HK-2 (cell line): ENCODE measurements around the gene KLC4.

Experiments used
- DNase-seq: peaks from one replicate; pipeline ENCODE4 v3.0.0-alpha.2; 2018; ENCODE audit not compliant: unreplicated experiment

The KLC4 gene

DNA sequence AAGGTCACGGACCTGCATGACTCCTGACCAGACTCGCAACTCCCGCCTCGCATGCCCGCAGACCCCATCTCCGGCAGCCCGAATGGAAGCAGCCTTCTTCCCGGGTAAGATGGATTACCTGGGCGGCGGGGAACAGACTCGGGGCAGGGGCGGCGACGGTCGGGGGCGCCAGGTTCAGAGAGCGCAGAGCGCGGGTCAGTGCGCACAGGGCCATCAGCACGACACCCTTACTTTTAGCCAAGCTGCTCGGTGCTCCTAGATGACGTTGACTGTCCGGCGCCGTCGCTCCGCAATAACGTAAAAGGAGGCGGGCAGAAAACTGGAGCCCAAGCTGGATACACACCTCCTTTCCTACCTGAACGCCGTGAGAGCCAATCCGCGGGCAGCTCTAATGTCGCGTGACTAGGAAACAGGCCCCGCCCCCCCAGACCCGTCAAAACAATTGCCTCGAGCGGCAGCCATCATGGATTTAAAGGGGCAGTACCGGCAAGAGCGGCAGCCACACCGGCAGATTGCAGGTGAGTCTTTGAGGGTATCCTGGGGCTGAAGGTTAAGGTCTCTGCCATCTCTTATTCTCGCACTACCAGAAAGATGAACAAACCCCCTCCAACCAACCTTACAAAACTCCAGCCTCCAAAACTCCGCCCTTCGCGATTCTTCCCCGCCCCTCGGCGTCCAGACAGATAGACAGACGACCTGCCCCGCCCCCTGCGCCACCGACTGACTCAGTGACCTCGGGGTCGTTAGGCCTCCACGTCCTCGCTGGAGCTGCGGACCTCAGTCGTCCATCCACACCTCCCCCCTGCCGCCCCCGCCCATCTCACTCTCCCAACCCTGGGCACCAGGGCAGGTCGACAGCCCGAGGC is at the start of gene KLC4, which contains the start of gene MRPL2:
KLC4 (plus strand) TSS at position 464 of the 866 bp plus-strand sequence. CDS start 1,705 bp downstream, outside the sequence.
MRPL2 (minus strand) TSS at position 267 of the 866 bp plus-strand sequence; CDS start at position 214, 53 bp downstream.
- DNase-seq: peak; percentile 98

DNA sequence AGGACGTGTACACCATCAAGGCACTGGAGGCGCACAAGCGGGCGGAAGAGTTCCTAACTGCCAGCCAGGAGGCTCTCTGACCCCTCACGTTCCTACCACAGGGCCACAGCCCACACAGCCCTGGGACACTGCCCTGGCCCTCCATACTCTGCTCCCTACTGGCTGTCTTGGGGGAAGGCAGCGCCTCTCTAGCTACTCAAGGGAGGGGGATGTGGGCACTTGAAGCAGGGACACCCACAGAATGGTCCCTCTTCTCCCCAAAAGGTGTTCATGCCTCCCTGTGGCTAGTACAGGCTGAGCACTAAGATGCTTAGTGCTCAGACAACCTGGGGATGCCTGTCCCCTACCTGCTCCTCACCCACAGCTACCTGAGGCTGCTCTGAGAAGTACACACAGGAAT is 48.2 kb upstream of the KLC4 start:
- no peak for DNase-seq

DNA sequence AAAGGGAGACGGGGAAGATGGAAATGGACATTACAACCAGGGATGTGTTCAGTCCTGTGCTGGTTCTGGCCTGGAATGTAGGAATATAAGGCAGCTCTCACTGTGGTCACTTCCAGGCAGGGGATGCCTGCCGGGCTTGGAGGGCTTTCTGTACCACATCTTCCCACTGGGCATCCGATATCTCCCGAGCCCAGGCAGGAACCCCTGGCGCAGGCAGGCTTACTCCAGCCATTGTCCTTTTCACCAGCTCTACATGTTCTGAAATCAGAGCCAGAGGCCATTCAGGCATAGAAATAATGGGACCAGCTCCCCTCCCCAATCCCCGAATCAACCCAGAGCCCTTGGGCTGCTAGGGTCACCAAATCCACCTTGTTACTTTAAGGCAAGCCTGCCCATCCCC is 47.1 kb upstream of the KLC4 start:
- DNase-seq: no peak

DNA sequence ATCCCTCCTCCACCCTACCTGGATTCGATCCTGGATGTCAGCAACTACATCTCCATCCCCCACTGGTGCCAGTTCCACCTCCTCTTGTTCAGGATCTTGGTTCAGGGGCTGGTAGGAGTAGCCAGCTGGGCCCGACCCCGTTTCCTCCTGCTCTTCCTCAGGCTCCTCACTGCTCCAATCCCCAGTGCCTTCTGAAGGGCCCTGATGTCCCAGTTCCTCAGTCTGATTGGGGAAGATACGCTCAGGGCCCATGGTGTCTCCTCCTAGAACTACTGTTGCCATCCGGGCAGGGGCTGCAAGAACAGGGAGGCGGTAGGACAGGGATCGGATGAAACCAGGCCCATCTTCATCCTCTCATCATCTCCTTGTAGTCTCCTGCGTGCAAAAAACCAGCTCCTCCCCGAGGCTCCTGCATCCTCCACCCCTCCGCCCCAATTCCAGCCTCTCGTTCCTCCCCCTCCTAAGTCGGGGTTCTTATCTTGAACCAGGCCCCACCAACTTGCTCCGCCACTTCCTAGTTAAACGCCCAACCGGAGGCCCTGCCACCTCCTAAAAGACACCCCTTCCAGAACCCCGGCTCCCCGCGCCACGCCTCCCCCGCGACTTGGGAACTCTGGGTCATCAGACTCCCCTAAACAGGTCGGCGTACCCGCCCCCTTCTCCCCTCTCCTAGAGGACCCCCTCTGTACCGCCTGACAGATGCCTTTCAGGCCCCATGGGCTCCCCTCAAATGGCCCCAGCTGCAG is 46.2 kb upstream of the KLC4 start:
- peak; percentile 20 for DNase-seq

DNA sequence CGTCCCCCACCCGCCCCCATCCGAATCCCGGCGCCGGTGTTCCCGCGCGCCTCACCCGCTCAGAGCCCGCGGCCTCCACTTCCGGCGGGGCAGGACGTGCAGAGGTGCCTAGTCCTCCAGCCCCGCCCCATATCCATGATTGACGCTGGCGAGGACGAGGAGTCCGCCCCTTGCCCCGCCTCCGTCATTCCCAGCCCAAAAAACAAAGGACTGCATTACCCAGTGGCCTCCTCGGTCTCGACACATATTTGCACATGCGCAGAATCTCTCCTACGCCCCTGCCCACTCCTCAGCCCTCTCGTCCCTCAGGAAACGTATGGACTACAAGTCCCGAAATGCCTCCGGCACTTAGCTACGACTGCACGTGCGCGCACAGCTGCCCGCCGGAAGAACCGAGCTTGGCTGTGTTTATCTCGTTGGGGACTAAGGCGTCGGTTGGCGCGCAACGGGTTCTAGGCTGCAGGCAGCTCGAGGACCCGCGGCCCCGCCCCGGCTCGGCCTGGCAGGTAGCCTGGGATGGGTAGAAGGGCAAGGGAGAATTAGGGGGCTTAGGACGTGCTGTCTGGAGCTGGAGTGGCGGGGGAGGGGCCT is 45.5 kb upstream of the KLC4 start, which contains the start of the genes KLHDC3 and MEA1:
KLHDC3 (plus strand) TSS at position 407 of the 591 bp plus-strand sequence. CDS start 2,944 bp downstream, outside the sequence.
MEA1 (minus strand) TSS at position 104 of the 591 bp plus-strand sequence. CDS start 133 bp downstream, outside the sequence.
- DNase-seq: peak; percentile 99

DNA sequence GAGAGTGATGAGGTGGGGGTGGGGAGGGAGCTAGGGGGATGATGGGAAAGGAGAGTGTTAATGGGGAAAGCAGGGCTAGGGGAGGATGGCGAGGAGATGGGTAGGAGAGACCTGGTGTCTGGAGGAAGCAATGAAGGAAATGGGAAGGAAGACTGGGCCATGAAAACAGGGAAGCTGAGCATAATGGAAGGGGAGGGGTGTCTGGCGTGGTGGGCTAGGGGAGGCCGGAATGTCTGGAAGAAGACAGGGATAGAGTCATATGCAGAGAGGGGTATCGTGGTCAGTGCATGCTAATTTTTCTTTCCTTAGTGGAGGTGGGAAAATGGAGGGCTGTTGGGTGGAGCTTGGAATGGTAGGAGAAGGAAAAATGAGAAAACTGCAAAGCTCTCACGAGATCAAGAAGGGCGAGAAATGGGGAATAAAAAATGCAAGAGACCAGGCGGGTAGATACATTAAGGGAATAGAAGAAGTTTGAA is 45.0 kb upstream of the KLC4 start:
- DNase-seq: no peak

DNA sequence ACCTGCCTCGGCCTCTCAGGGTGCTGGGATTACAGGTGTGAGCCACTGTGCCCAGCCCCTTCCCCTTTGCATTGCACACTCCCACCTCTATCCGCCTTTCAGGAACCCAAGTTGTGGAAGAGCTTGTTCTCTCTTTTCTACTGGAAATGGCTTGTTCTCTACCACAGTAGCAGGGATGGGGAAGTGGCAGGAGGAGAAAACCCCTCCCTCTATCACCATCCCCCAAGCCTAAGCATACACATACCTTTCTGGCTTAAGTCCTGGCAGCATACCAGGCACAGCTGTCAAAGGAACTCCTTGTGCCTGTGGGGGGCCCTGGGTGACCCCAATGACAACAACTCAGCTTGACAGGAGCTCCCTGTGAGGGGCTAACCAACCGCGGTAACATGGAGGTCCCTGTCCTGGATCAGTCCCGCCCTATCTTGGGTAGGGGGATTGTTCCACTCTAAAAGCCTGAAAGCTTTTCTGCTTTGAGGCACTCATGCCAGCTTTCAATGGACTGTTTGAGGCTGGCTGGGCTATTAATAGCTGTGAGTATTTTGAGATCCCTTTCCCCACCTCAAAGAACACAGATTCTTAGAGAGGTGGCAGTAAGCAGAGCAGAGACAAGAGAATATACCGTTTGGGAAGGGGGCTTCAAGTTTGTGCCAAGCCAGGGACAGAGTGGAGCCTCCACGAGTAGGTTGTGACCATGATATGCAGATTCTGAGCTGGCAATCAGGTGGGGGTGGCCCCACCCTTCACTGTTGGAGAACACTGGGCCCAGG is 43.1 kb upstream of the KLC4 start:
- DNase-seq: no peak

DNA sequence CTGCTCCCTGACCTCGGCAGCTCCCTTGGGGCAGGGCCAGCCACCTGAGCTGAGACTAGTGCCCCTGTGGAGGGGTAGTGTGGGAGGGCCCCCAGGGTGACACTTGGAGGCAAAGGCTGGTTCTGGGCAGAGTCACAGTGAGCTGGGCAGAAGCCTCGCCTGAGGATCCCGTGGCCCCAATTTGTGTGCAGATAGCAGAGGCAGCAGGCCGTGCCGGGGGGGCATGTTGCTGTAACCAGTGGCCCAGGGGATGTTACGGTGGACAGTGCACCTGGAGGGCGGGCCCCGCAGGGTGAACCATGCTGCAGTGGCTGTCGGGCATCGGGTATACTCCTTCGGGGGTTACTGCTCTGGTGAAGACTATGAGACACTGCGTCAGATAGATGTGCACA is 42.5 kb upstream of the KLC4 start:
- DNase-seq: no peak

DNA sequence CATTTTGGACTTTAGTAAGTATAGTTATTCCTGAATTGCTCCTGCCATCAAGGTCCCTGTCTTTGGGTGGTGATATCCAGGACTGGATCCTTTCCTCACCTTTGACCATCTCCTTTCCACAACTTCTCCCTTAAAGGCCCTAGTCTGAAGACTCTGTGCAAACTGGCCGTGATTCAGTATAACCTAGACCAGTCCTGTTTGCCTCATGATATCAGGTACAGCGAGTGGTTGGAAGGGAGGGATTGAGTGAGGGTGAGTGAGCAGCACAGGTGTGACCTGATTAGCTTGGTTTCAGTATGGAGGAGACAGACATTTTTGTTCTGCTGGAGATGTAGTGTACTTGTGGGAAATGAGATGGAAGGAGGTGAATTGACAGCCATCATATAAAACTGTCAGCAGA is 40.3 kb upstream of the KLC4 start:
- DNase-seq: no peak

DNA sequence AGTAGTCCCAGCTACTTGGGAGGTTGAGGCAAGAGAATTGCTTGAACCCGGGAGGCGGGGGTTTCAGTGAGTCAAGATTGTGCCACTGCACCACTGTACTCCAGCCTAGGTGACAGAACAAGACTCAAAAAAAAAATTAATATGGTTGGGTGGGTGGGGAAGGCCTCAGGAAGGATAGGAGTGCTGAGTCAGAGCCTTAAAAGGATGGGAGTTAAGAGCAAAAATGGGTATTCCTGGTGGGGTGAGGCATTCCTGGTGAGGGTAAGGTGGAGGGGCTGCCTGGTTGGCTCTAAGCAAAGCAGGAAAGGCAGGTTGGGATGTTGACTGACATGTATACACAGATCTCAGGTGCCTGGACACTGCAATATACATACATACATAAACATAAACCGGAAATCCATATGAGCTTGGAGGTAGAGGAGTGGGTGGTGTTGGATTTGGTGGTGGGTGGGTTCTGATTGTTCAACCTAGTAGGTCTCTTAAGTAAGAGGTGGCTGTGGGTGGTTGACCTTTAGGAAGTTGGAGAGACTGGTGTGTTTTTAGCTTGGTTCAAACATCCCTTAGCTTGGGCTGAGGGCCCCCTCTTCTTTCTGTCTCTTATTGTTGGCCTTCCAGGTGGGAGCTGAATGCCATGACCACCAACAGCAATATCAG is 39.3 kb upstream of the KLC4 start:
- no peak for DNase-seq

DNA sequence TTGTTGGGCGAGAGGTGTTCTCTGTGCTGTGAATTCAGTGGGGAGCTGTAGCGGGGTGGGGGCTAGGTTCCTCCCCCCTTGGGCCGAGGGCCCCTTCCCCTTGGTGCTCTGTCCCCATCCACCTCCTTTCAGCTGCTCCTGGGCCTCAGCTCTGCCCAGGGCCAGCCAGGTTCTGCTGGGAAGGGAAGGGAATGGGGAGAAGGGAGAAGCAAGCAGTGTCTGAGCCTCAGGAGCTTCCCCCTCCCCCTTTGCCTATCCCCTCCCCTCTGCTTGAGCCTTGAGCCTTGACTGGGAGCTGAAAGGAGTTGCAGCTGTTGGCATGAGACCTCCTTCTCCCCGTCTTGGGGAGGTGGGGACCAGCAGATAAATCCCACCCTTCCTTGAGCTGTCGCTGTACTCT is 38.6 kb upstream of the KLC4 start:
- no peak for DNase-seq

DNA sequence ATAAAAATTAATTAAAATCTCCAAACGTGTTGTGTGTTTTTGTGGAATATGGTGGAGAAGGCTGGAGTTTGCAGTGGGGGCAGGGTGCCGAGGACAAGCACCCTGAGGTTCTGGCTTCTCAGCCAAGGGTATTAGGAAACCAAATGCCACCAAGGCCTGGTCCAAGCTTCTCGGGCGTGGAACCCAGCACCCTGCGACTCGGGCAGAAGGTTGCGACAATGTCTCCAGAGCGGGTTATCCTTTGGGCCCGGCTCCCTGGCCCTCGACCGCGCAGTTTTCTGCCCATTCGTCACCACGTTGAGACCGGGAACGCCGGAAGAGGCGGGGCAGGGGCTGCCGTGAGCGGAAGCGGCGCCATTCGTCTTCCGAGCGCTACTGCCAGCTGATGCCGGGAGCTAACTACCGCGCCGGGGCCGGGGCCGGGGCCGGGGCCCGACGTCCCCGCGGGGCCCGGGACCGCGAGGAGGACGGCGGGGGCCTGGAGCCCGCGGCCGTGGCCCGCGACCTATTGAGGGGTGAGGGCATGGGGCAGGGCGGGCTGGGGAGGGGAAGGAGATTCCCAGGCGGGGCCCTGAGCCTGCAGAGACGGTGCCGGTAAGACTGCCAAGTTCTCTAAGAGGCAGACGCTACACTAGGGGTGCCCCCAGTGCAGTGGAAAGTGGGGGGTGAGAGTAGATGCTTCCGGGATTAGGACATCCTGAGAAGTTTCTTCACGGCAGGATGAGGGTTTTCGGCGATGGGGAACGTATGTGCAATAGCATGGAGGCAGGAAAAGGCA is 38.0 kb upstream of the KLC4 start, which contains the start of gene RRP36:
RRP36 (plus strand) TSS at position 354 of the 778 bp plus-strand sequence; CDS start at position 386, 32 bp downstream.
- peak; percentile 84 for DNase-seq

DNA sequence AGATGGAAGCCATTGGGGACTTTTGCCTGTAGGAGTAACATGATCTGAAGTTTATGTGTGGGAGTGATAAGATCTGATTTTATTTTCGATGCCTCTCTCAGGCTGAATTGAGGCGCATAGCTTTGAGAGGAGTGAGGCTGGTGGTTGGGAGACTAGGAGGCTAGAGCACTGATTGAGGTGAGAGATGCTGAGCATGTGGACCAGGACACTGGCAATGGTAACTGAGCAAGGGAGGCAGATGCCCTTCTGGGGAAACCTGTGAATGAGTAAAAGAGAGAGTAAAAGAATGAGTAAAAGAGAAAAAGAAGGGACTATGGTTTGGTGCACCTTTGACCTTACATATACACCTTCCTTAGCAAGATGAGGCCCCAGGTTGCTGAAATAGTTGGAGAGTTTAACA is 35.0 kb upstream of the KLC4 start:
- DNase-seq: no peak

DNA sequence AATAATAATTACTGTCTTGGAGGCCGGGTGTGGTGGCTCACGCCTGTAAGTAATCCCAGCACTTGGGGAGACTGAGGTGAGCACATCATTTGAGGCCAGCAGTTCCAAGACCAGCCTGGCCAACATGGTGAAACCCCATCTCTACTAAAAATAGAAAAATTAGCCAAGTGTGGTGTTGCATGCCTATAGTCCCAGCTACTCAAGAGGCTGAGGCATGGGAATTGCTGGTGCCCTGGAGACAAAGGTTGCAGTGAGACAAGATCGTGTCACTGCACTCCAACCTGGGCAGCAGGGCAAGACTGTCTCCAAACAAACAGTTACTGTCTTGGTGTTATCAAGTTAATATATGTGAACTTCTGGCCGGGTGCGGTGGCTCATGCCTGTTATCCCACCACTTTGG is 33.1 kb upstream of the KLC4 start:
- DNase-seq: no peak

DNA sequence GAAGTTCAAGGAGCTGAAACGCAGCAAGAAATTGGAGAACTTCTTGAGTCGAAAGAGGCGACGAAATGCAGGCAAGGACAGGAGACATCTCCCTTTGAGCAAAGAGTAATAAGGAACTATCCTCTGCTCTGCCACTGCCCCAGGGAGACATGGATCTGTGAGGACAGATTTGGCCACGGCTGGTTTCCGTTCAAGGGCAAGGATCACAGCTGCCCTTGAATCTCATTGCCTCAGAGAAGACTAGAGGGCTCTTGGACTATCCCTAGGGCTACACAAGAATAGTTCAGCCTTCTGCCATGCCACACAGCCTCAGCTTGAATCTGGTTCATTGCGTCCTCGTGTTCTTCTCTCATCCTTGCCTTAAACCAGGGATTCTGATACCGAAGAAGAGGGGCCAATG is 30.3 kb upstream of the KLC4 start:
- no peak for DNase-seq

DNA sequence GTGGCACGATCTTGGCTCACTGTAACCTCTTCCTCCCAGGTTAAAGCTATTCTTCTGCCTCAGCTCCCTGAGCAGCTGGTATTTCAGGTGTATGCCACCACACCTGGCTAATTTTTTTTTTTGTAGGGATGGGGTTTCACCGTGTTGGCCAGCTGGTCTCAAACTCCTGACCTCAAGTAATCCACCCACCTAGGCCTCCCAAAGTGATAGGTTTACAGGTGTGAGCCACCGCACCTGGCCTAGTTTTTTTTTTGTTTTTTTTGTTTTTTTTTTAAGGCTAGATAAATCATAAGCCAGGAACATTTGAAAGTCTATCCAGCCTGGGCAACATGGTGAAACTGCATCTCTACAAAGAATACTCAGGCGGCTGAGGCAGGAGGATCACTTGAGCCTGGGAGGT is 27.1 kb upstream of the KLC4 start:
- no peak for DNase-seq

DNA sequence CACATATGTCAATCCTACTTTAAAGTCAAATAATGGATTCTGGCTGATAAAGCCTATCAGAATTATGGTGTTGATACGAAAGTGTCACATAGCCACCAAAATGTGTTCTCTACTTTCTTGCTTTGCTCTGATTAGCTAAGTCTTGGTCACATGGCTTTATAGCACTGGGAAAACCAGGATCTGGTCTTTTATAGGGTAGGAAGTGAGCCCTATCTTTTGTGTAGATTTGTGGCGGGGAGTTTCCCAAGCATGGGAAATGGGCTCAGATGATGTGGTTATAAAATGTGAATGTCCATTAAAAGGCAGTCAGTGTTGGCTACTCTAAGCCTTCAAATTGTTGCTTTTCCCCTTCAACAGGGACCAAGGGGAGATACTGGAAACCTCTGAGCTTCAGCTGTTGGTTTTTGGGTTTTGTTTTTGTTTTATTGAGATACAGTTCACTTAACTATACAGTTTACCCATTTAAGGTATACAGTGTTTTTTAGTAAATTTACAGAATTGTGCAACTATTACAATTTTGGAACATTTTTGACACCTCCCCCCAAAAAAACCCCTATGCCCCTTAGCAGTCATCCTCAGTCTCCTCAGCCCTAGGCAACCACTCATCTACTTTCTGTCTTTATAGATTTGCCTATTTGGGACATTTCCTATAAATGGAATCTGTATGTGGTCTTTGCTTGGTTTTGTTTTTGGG is 25.8 kb upstream of the KLC4 start:
- no peak for DNase-seq

DNA sequence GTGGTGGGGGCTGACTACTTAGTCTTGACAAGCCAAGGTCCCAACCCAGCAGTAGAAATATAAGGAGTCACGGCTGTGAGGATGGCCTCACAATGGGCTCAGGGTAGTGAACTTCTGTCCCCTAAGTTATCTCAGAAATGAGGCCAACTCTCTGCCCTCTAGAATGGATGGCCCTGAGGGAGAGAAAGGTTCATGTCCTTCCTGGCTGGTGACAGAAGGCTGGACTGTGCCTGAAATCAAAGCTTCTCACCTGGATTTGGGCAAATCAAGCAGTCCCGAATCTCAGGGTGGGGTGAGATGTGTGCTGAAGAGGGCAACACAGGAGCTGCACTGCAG is 25.3 kb upstream of the KLC4 start:
- no peak for DNase-seq

DNA sequence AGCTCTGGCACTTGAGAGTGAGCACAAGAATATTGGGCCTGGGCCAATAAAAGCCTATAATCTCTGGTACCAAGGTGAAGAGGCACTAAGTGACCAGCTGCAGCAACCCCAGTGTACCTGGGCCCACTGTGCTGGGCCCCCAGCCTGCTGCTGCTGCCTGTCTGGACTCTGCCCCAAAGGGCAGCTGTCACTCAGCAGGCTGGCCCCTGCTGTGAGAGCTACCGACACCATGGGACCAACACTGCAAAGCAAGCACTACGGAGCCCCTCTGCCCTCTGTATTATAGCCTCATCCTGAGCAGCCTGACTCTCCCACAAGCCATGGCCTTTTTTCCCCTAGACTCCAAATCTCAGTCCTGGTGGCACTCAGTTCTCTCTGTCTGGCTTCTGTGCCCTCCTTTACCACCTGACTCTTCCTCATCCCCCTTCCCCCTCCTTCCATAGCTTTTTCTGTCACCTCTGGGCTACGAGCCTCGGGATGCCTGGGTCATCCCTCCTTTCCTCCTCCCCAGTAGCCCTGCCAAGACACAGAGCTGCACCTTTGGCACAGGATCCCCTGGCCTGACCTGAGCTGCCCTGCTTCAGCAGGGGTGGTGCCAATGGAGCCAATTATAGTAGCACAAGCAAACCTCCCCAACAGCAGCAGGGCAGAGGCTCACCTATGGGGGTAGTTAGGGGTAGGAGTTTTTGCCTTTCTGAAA is 23.8 kb upstream of the KLC4 start:
- DNase-seq: no peak
